Astrocyte of the cerebellum (primary cell): ENCODE data around the gene KIAA1191.

ENCODE experiments used
- DNase-seq: peaks from one replicate; pipeline ENCODE4 v3.0.0-alpha.2; 2011; ENCODE audit warnings: low read depth
- H3K4me3 ChIP-seq: 2 replicates; pipeline ENCODE4 v1.5.1; 2011; ENCODE audit warnings: mild to moderate bottlenecking, low read depth, low read length, moderate library complexity
- in situ Hi-C: cut with HindIII; loops from 2 replicates; pipeline ENCODE4 v1.10.0; 2017; ENCODE audit warnings: low sequenced_read_pairs
- TF ChIP-seq, protein P1 (sequence below): IDR thresholded peaks from 2 replicates; pipeline ENCODE4 v1.5.1; 2012; ENCODE audit warnings: low read length, low read depth, moderate library complexity, mild to moderate bottlenecking; ENCODE audit errors: missing control alignments

The KIAA1191 gene

DNA sequence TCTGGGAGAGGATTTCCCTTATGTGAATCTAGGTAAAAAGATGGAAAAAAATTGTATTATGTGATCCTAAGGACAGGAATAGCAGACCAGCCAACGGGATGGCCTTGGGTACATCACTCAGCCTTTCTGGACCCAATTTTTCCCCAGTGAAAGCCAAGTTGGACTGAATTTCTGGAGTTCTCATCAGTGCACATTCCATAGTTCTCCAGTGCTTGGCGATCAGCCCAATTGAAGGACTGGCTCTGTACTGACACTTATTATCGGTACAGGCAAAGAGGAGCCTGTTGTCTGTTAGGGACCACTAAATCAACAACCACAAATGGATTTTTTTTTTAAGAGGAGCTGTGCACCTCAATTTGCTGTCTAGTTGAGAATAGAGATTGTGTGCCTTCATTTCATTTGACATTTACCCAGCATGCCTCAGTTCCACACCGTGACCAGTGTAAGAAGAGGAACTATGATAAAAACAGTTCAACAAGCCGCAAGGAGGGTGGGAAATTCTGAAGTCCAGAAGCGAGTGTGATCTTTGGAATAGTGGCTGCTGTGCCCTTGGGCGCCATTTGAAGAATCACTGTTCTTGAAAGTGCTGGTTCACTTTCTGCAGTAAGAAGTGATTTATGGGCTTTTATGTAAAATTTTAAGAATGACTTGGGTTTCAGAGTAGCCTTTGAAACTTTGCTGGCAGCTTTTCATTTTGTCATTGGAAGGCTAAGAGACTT lies 11.7 kb upstream of the KIAA1191 start:
- DNase-seq, result no peak
- in situ Hi-C loops, result no loop called here
- TF ChIP-seq, protein P1, sequence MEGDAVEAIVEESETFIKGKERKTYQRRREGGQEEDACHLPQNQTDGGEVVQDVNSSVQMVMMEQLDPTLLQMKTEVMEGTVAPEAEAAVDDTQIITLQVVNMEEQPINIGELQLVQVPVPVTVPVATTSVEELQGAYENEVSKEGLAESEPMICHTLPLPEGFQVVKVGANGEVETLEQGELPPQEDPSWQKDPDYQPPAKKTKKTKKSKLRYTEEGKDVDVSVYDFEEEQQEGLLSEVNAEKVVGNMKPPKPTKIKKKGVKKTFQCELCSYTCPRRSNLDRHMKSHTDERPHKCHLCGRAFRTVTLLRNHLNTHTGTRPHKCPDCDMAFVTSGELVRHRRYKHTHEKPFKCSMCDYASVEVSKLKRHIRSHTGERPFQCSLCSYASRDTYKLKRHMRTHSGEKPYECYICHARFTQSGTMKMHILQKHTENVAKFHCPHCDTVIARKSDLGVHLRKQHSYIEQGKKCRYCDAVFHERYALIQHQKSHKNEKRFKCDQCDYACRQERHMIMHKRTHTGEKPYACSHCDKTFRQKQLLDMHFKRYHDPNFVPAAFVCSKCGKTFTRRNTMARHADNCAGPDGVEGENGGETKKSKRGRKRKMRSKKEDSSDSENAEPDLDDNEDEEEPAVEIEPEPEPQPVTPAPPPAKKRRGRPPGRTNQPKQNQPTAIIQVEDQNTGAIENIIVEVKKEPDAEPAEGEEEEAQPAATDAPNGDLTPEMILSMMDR, result no peak
- H3K4me3 ChIP-seq, result no peak overlapping the region

DNA sequence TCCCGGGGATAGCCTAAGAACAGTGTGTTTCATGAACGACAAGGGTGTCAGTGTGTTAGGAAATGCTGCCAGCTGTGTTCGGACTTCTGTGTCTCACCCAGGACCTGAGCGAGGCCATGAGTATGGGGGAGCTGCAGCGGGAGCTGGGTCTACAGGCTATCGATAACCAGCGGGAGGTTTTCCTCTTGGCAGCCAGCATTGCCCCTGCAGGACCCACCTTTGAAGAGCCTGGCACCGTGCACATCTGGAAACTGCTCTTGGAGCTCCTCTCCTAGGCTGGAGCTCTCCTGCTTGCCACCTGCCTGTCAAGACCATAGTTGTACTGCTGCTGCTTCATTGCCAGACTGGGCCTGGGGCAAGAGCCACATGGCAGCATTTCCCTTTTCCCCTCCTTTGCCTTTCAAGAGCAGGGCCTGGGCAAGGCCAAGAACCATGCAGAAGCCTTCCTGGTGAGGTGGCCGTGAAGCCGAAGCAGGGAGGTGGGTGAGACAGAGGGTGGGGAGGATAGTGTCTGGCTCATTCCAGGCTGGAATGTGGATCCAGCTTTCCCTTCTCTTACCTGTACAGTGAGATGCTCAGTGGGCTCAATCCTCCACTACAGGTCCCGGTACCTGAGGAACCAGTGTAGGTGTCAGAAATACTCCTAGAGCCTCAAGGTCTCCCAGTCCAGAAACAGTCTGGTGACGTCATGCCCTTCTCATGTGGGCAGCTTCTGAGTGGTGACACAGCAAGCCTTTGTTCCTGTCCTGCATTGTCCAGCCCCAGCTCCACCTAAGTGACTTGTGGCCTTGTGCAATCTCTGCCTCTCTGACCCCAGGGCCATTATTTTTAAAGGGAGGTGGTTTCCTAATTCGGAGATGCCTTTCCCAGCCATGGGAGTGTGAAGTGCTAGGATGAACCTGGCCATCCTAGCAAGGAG lies 10.3 kb upstream of the KIAA1191 start:
- in situ Hi-C loops, result no loop called here
- TF ChIP-seq, protein P1, result no peak
- H3K4me3 ChIP-seq, result no peak overlapping the region
- DNase-seq, result no peak

GRCh38 chr5:176369934-176370711 lies 8.6 kb upstream of the KIAA1191 start:
- in situ Hi-C loops, result no loop called here
- DNase-seq, result no peak
- no peak overlapping the region for H3K4me3 ChIP-seq
- TF ChIP-seq, protein P1, result no peak

GRCh38 chr5:176368726-176369125 lies 7.2 kb upstream of the KIAA1191 start:
- DNase-seq, result no peak
- TF ChIP-seq, protein P1, result no peak
- in situ Hi-C loops, result no loop called here
- no peak overlapping the region for H3K4me3 ChIP-seq

DNA sequence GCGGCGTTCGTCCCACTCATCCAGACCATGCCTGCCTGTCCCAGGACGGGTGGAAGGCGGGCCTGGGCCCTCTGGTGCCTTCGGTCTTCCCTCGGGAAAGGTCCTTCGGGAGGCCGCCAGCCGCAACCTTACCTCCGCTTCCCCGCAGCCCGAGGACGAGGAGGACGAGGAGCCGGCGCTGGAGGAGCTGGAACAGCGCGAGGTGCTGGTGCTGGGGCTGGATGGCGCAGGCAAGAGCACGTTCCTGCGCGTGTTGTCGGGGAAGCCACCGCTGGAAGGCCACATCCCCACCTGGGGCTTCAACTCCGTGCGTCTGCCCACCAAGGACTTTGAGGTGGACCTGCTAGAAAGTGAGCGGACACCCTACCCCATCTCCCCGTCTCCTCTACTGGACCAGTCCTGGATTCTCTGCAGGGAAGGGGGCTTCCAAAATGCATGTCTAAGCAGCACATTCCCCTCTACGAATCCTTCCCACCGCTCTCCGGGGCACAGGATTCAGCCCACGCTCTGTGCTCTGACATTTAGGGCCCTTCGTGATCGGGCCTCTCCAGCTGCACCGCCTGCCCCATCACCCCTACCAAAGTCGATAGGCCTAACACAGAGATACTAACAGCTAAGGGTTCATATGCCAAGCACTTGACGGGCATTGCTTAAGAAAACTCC lies 4.8 kb upstream of the KIAA1191 start:
- peak overlapping the region; percentile 76 for H3K4me3 ChIP-seq
- in situ Hi-C loops, result no loop called here
- DNase-seq, result no peak

More for the DNA sequence above, 4.8 kb upstream of the KIAA1191 start:
- TF ChIP-seq, protein P1, result no peak
